NCI-H526 treated with DMSO at 0.1 percent for 48 hours (cell line): ENCODE results near the gene EMID1.
"Not testable (repeated sequence)": the region's sequence is repeated elsewhere in the genome, so short reads cannot be mapped to it uniquely, and the experiment has no call there.

Experiments
- DNase-seq: peaks from one replicate; lab custom pipeline; 2025; lab: John Stamatoyannopoulos, UW

EMID1 gene

GRCh38 chr22:29231971-29232959, 26.6 kb downstream of the EMID1 start:
- no peak for DNase-seq

GRCh38 chr22:29233277-29233877, 27.7 kb downstream of the EMID1 start:
- no peak for DNase-seq

GRCh38 chr22:29240481-29240880, 34.8 kb downstream of the EMID1 start:
- DNase-seq: not testable (repeated sequence)

- DNase-seq: no peak
These were observed 38.3 kb downstream of the EMID1 start for GRCh38 chr22:29243874-29244446.

- DNase-seq: no peak
These were observed 39.3 kb downstream of the EMID1 start for GRCh38 chr22:29244785-29245625.

- no peak for DNase-seq
These were observed 40.1 kb downstream of the EMID1 start for GRCh38 chr22:29245626-29246385.

GRCh38 chr22:29247891-29248290, 42.2 kb downstream of the EMID1 start:
- not testable (repeated sequence) for DNase-seq

GRCh38 chr22:29251265-29251664, 45.6 kb downstream of the EMID1 start:
- DNase-seq: no peak

GRCh38 chr22:29251981-29252911, 46.5 kb downstream of the EMID1 start:
- no peak for DNase-seq

GRCh38 chr22:29253561-29254285, 48.0 kb downstream of the EMID1 start:
- DNase-seq: no peak

GRCh38 chr22:29254286-29254660, 48.6 kb downstream of the EMID1 start:
- no peak for DNase-seq

- DNase-seq: no peak
These were observed 49.4 kb downstream of the EMID1 start for GRCh38 chr22:29255064-29255621.

GRCh38 chr22:29256606-29257325, 51.1 kb downstream of the EMID1 start:
- no peak for DNase-seq

GRCh38 chr22:29257751-29258181, 52.1 kb downstream of the EMID1 start:
- no peak for DNase-seq

- DNase-seq: no peak
These were observed 52.9 kb downstream of the EMID1 start for GRCh38 chr22:29258407-29259252.

- no peak for DNase-seq
These were observed 53.7 kb downstream of the EMID1 start for GRCh38 chr22:29259253-29259899.

- DNase-seq: no peak
These were observed 54.4 kb downstream of the EMID1 start for GRCh38 chr22:29260031-29260560.
